ENCODE data around the gene FILIP1. TPM values are rescaled to one million over a fixed set of nuclear protein-coding genes. Genes with fewer than 3 reads are reported as not detected.
A peak's percentile ranks its signal among the peaks of the same experiment; 100 is the strongest.

The FILIP1 gene
- total RNA-seq, 2 experiments from 2014 or later = not detected

DNA sequence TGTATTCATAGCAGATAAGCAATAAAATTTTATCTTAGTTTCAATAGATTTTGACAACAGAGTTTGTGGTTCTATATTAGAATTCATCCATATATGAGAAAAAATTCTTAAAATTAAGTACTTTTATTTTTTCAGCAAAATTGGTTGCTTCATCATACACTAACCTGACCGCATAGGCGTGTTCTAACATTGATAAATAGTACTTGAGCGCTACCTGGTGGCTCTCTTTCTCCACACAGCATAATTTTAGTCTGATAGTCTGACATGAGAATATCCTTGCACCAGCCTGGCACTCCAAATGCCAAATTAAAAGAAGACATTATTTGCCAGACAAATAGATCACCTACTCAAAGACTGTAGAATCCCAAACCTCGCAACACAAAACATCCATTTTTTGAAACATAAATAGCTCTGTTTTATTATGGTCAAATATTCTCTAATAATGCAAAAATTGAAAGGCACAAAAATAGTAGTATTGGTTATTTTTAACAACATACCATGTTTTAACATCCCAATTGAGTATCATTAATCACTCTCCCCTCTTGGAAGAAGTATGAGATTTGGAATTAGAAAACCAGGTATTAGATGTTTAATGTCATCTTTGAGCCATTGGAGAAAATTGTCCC, 33.0 kb upstream of the FILIP1 start:
- H3K4me2 ChIP-seq (ENCODE audit: low read length) = no peak overlapping the region
- no peaks in the 10 kb centered on the region for H4K20me1 ChIP-seq (ENCODE audit: insufficient read depth, low read length)
- H3K27ac ChIP-seq (ENCODE audit: low read depth, low read length, poor library complexity, severe bottlenecking) = no peak overlapping the region
- peak; percentile 55 for DNase-seq (ENCODE audit: low spot score)
- no TSS peak for BruUV-seq (replicated peaks)
- ChIA-PET POLR2A (no interaction called here), CTCF (ENCODE audit: unreplicated experiment) (no interaction called here)
- H3K36me3 ChIP-seq (ENCODE audit: insufficient read depth, low read length) = no peaks in the 10 kb centered on the region
- no peaks in the 10 kb centered on the region for H3K9me2 ChIP-seq (ENCODE audit: insufficient read depth, low read length)
- TF ChIP-seq, protein P1, sequence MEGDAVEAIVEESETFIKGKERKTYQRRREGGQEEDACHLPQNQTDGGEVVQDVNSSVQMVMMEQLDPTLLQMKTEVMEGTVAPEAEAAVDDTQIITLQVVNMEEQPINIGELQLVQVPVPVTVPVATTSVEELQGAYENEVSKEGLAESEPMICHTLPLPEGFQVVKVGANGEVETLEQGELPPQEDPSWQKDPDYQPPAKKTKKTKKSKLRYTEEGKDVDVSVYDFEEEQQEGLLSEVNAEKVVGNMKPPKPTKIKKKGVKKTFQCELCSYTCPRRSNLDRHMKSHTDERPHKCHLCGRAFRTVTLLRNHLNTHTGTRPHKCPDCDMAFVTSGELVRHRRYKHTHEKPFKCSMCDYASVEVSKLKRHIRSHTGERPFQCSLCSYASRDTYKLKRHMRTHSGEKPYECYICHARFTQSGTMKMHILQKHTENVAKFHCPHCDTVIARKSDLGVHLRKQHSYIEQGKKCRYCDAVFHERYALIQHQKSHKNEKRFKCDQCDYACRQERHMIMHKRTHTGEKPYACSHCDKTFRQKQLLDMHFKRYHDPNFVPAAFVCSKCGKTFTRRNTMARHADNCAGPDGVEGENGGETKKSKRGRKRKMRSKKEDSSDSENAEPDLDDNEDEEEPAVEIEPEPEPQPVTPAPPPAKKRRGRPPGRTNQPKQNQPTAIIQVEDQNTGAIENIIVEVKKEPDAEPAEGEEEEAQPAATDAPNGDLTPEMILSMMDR (conservative IDR thresholded peaks at IDR 0.05; ENCODE audit: low read length) = peak; percentile 81
- TF ChIP-seq EZH2phosphoT487 (IDR thresholded peaks at IDR 0.05; ENCODE audit: borderline replicate concordance, low read depth, low read length) = no peak
- H3K9me3 ChIP-seq (ENCODE audit: low read length) = no peaks in the 10 kb centered on the region
- no peak overlapping the region for H3K4me3 ChIP-seq (ENCODE audit: low read depth, low read length, poor library complexity, severe bottlenecking)
- intact Hi-C loops (cut with micrococcal nuclease; ENCODE audit: unreplicated experiment) = loop anchor here (2.0 to 5.0 kb wide), 2 partner anchors 229 to 260 kb away; no protein-coding TSS in a partner anchor
- no peaks in the 10 kb centered on the region for H3K4me1 ChIP-seq (ENCODE audit: insufficient read depth, low read length, poor library complexity, severe bottlenecking)
- H2AFZ ChIP-seq (ENCODE audit: low read length) = no peak overlapping the region
- H3K79me2 ChIP-seq (ENCODE audit: insufficient read depth, low read depth, low read length) = no peaks in the 10 kb centered on the region

DNA sequence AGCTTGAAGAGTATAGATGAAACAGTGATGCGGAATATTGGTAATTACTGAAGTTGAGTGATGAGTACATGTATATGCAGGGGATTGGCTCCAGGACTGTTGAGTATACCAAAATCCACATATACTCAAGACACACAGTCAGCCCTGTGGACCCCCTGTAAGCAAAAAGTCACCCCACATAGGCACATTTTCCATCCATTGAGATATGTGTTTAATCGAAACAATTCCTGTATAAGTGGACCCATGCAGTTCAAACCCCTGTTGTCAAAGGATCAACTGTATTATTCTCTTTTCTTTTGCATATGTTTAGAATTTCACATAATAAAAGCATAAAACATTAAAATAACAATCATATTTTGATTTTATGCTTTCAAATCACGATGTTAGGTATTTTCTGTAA, 32.1 kb upstream of the FILIP1 start:
- BruUV-seq (replicated peaks) = no TSS peak
- H3K4me2 ChIP-seq (ENCODE audit: low read length) = no peak overlapping the region
- H3K4me1 ChIP-seq (ENCODE audit: insufficient read depth, low read length, poor library complexity, severe bottlenecking) = no peaks in the 10 kb centered on the region
- intact Hi-C loops (cut with micrococcal nuclease; ENCODE audit: unreplicated experiment) = loop anchor here (2.0 to 5.0 kb wide), 2 partner anchors 228 to 259 kb away; no protein-coding TSS in a partner anchor
- no peak overlapping the region for H3K27ac ChIP-seq (ENCODE audit: low read depth, low read length, poor library complexity, severe bottlenecking)
- no peak for DNase-seq (ENCODE audit: low spot score)
- TF ChIP-seq EZH2phosphoT487 (IDR thresholded peaks at IDR 0.05; ENCODE audit: borderline replicate concordance, low read depth, low read length) = no peak
- TF ChIP-seq, protein P1 (conservative IDR thresholded peaks at IDR 0.05; ENCODE audit: low read length) = no peak
- H3K9me3 ChIP-seq (ENCODE audit: low read length) = no peaks in the 10 kb centered on the region
- H3K9me2 ChIP-seq (ENCODE audit: insufficient read depth, low read length) = no peaks in the 10 kb centered on the region
- H2AFZ ChIP-seq (ENCODE audit: low read length) = no peak overlapping the region
- ChIA-PET CTCF (ENCODE audit: unreplicated experiment) (no interaction called here), POLR2A (interaction anchor here (0.6 kb wide), 1 partner anchor 50 kb away, joined by 6 read pairs; no protein-coding TSS in a partner anchor)
- no peaks in the 10 kb centered on the region for H4K20me1 ChIP-seq (ENCODE audit: insufficient read depth, low read length)
- H3K79me2 ChIP-seq (ENCODE audit: insufficient read depth, low read depth, low read length) = no peaks in the 10 kb centered on the region
- H3K4me3 ChIP-seq (ENCODE audit: low read depth, low read length, poor library complexity, severe bottlenecking) = no peak overlapping the region
- no peaks in the 10 kb centered on the region for H3K36me3 ChIP-seq (ENCODE audit: insufficient read depth, low read length)

DNA sequence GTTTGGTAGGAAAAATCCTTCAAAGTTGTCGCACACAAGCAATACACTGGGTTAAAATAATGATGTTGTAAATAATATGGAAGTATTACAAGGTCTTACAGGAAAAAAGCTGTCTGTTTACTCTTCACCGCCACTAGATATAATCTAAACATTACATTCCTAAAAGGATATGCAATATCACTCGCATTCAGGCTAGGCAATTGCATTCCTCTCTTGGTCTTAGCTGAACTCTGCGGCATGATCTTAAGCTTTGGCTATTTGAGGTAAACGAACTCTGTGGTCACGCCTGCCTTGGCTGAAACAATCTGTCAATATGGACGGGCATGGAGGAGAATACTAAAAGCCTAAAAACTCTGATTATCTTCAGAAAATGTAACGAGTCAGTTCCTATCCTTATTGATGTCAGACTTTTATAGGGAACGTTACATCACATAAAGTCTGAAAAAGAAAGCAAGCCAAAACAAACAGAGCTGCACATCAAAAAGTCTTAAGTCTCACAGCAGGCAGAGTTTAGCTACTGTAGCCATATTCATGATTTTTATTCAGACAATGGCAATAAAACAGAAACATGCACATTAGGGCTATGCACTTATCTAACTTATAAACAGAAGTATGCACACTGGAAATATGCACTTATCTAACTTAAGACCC, 30.8 kb upstream of the FILIP1 start:
- TF ChIP-seq, protein P1 (conservative IDR thresholded peaks at IDR 0.05; ENCODE audit: low read length) = no peak
- TF ChIP-seq EZH2phosphoT487 (IDR thresholded peaks at IDR 0.05; ENCODE audit: borderline replicate concordance, low read depth, low read length) = no peak
- H4K20me1 ChIP-seq (ENCODE audit: insufficient read depth, low read length) = no peaks in the 10 kb centered on the region
- no peak overlapping the region for H3K27ac ChIP-seq (ENCODE audit: low read depth, low read length, poor library complexity, severe bottlenecking)
- ChIA-PET POLR2A (interaction anchor here (1.6 kb wide), 1 partner anchor 10 kb away, joined by 4 read pairs; no protein-coding TSS in a partner anchor), CTCF (ENCODE audit: unreplicated experiment) (interaction anchor here (0.6 kb wide), 1 partner anchor 268 kb away, joined by 3 read pairs; no protein-coding TSS in a partner anchor)
- H3K9me2 ChIP-seq (ENCODE audit: insufficient read depth, low read length) = no peaks in the 10 kb centered on the region
- no peaks in the 10 kb centered on the region for H3K4me1 ChIP-seq (ENCODE audit: insufficient read depth, low read length, poor library complexity, severe bottlenecking)
- no peaks in the 10 kb centered on the region for H3K36me3 ChIP-seq (ENCODE audit: insufficient read depth, low read length)
- H2AFZ ChIP-seq (ENCODE audit: low read length) = no peak overlapping the region
- H3K4me2 ChIP-seq (ENCODE audit: low read length) = no peak overlapping the region
- H3K9me3 ChIP-seq (ENCODE audit: low read length) = no peaks in the 10 kb centered on the region
- no peak for DNase-seq (ENCODE audit: low spot score)
- intact Hi-C loops (cut with micrococcal nuclease; ENCODE audit: unreplicated experiment) = no loop called here
- no TSS peak for BruUV-seq (replicated peaks)
- no peak overlapping the region for H3K4me3 ChIP-seq (ENCODE audit: low read depth, low read length, poor library complexity, severe bottlenecking)
- H3K79me2 ChIP-seq (ENCODE audit: insufficient read depth, low read depth, low read length) = no peaks in the 10 kb centered on the region

All from OCI-LY7 (cell line).